Lower leg skin (tissue), 3 donors: ENCODE data around the gene PPFIA4.

Source experiments
- CTCF ChIP-seq, 3 donors: fragments of 450-650 bp; IDR thresholded peaks; one replicate each; pipeline ENCODE4 v1.5.1; 2016; ENCODE audit warnings: antibody characterized with exemption in 3 of 3, mild to moderate bottlenecking in 3 of 3, moderate library complexity in 2 of 3
- POLR2A ChIP-seq, 2 donors: fragments of 450-650 bp; IDR thresholded peaks; one replicate each; pipeline ENCODE4 v1.6.1; 2016 to 2017; ENCODE audit warnings: antibody characterized with exemption in 2 of 2, mild to moderate bottlenecking in 1 of 2, moderate library complexity in 1 of 2

GRCh38 chr1:203089001-203089650, 62.8 kb downstream of the PPFIA4 start:
- no peak for TF ChIP-seq CTCF (IDR thresholded peaks at IDR 0.05)
- no peak for TF ChIP-seq POLR2A (IDR thresholded peaks at IDR 0.05)
